ENCODE results near the gene UBL4A. TPM values are rescaled to one million over a fixed set of nuclear protein-coding genes. Genes with fewer than 3 reads are reported as not detected.
A peak's percentile ranks its signal among the peaks of the same experiment; 100 is the strongest.

The UBL4A gene
- polyA plus RNA-seq, 1 of the 3 experiments (the other 2 are of a cell fraction) = 27.8 TPM

- no peak for DNase-seq
- H2AFZ ChIP-seq (ENCODE audit: low read depth) = no peak overlapping the region
- H4K20me1 ChIP-seq (ENCODE audit: insufficient read depth) = peaks cover 36% of the 10 kb centered on the region
- no peak overlapping the region for H3K27ac ChIP-seq (ENCODE audit: low read depth in 2 of 2, low read length in 1 of 2)
- peaks cover 0 to 12% of the 10 kb centered on the region in 2 experiments; a peak in 1 of 4 replicates for H3K4me1 ChIP-seq (ENCODE audit: control insufficient read depth in 1 of 2, insufficient read depth in 2 of 2, low read depth in 1 of 2, low read length in 1 of 2)
- CTCF ChIA-PET = interaction anchor here (1.9 kb wide), 1 partner anchor 15 kb away, joined by 4 read pairs; no protein-coding TSS in a partner anchor
- H3F3A ChIP-seq (replicated peaks; ENCODE audit: insufficient read depth) = no peaks in the 10 kb centered on the region
- H3K4me3 ChIP-seq (ENCODE audit: low read depth in 2 of 2, low read length in 1 of 2) = no peak overlapping the region
- H3K9ac ChIP-seq = no peak overlapping the region
- POLR2A ChIA-PET = interaction anchor here (1.8 kb wide), 1 partner anchor 16 kb away, joined by 5 read pairs; the partner anchor contains the start of gene LAGE3
- no peaks in the 10 kb centered on the region for H3K27me3 ChIP-seq (ENCODE audit: insufficient read depth)
- peaks cover 35% of the 10 kb centered on the region for H3K79me2 ChIP-seq (ENCODE audit: insufficient read depth)
- no peaks in the 10 kb centered on the region for H3K9me2 ChIP-seq
- WGBS (ENCODE audit: low lambda C conversion rate) = 88% methylated on average over 1 of the region's 8 CpGs
- no peaks in the 10 kb centered on the region for H3K9me3 ChIP-seq
- no peak overlapping the region for H3K4me2 ChIP-seq
- peaks cover 0 to 25% of the 10 kb centered on the region in 2 experiments for H3K36me3 ChIP-seq (replicated peaks in 1 of 2; ENCODE audit: control insufficient read depth in 1 of 2, insufficient read depth in 2 of 2, low read length in 1 of 2)
- TF ChIP-seq RCOR1 (IDR thresholded peaks at IDR 0.05; ENCODE audit: low read length) (no peak), IRF3 (IDR thresholded peaks at IDR 0.05; ENCODE audit: low read depth, low read length) (no peak), RFX5 (IDR thresholded peaks at IDR 0.05; ENCODE audit: low read length) (no peak), FOSL2 (IDR thresholded peaks at IDR 0.05; ENCODE audit: borderline replicate concordance, low read depth) (no peak), MXI1 (IDR thresholded peaks at IDR 0.05; ENCODE audit: low read depth, low read length) (no peak), SMC3 (IDR thresholded peaks at IDR 0.05; ENCODE audit: low read depth, low read length) (no peak), MEF2A (IDR thresholded peaks at IDR 0.05; ENCODE audit: borderline replicate concordance, low read depth) (no peak), TEAD4 (IDR thresholded peaks at IDR 0.05; ENCODE audit: borderline replicate concordance, insufficient read depth) (no peak), EZH2phosphoT487 (IDR thresholded peaks at IDR 0.05; ENCODE audit: borderline replicate concordance, low read depth) (no peak), JUND (IDR thresholded peaks at IDR 0.05) (no peak)
- TF ChIP-seq, protein P1, sequence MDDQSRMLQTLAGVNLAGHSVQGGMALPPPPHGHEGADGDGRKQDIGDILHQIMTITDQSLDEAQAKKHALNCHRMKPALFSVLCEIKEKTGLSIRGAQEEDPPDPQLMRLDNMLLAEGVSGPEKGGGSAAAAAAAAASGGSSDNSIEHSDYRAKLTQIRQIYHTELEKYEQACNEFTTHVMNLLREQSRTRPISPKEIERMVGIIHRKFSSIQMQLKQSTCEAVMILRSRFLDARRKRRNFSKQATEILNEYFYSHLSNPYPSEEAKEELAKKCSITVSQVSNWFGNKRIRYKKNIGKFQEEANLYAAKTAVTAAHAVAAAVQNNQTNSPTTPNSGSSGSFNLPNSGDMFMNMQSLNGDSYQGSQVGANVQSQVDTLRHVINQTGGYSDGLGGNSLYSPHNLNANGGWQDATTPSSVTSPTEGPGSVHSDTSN (IDR thresholded peaks at IDR 0.05) = no peak
Measured at GRCh38 chrX:154462396-154462795, 24.0 kb downstream of the UBL4A start.

GRCh38 chrX:154460326-154460725 lies 26.1 kb downstream of the UBL4A start:
- H4K20me1 ChIP-seq (ENCODE audit: insufficient read depth) = peaks cover 36% of the 10 kb centered on the region
- peak; percentile 57 for DNase-seq
- POLR2A ChIA-PET = interaction anchor here (0.6 to 2.1 kb wide), 4 partner anchors 13 to 62 kb away, joined by 3 to 8 read pairs (median 4); partner anchors contain the start of genes RPL10 and UBL4A
- H3K4me1 ChIP-seq (ENCODE audit: control insufficient read depth in 1 of 2, insufficient read depth in 2 of 2, low read depth in 1 of 2, low read length in 1 of 2) = peaks cover 0 to 12% of the 10 kb centered on the region in 2 experiments; a peak in 1 of 4 replicates
- no peaks in the 10 kb centered on the region for H3K9me2 ChIP-seq
- H3K9ac ChIP-seq = no peak overlapping the region
- H3K9me3 ChIP-seq = no peaks in the 10 kb centered on the region
- H3K4me2 ChIP-seq = peak overlapping the region; percentile 82; the same call in 1 of the 2 replicates
- no peaks in the 10 kb centered on the region for H3K27me3 ChIP-seq (ENCODE audit: insufficient read depth)
- WGBS (ENCODE audit: low lambda C conversion rate) = 77% methylated on average over 3 of the region's 26 CpGs
- CTCF ChIA-PET = interaction anchor here (1.3 to 1.5 kb wide), 4 partner anchors 13 to 74 kb away, joined by 3 read pairs; no protein-coding TSS in a partner anchor
- peak overlapping the region in 1 of 2 experiments; percentile 67; a peak in 1 of 4 replicates for H3K4me3 ChIP-seq (ENCODE audit: low read depth in 2 of 2, low read length in 1 of 2)
- H3K27ac ChIP-seq (ENCODE audit: low read depth in 2 of 2, low read length in 1 of 2) = no peak overlapping the region; a peak in 1 of 4 replicates
- peaks cover 35% of the 10 kb centered on the region for H3K79me2 ChIP-seq (ENCODE audit: insufficient read depth)
- peaks cover 0 to 15% of the 10 kb centered on the region in 2 experiments for H3K36me3 ChIP-seq (replicated peaks in 1 of 2; ENCODE audit: control insufficient read depth in 1 of 2, insufficient read depth in 2 of 2, low read length in 1 of 2)
- no peak overlapping the region for H2AFZ ChIP-seq (ENCODE audit: low read depth)
- H3F3A ChIP-seq (replicated peaks; ENCODE audit: insufficient read depth) = peaks cover 4% of the 10 kb centered on the region
- TF ChIP-seq RCOR1 (IDR thresholded peaks at IDR 0.05; ENCODE audit: low read length) (no peak), RAD21 (IDR thresholded peaks at IDR 0.05; ENCODE audit: low read length) (no peak), ELF1 (IDR thresholded peaks at IDR 0.05) (no peak), RFX5 (IDR thresholded peaks at IDR 0.05; ENCODE audit: low read length) (no peak), MXI1 (IDR thresholded peaks at IDR 0.05; ENCODE audit: low read depth, low read length) (no peak), NFIC (IDR thresholded peaks at IDR 0.05; ENCODE audit: borderline replicate concordance) (no peak), IRF3 (IDR thresholded peaks at IDR 0.05; ENCODE audit: low read depth, low read length) (no peak), ZBTB33 (IDR thresholded peaks at IDR 0.05; ENCODE audit: borderline replicate concordance, low read depth) (no peak), CHD2 (IDR thresholded peaks at IDR 0.05; ENCODE audit: low read length, partially characterized antibody) (no peak), GABPA (IDR thresholded peaks at IDR 0.05; ENCODE audit: low read depth) (no peak)
- TF ChIP-seq, protein P1 (IDR thresholded peaks at IDR 0.05) = no peak
